Cardiac fibroblast (primary cell): ENCODE results near the gene DCAF10.
A peak's percentile ranks its signal among the peaks of the same experiment; 100 is the strongest.

ENCODE experiments used
- DNase-seq, 2 donors: peaks; one replicate each; pipeline versions ENCODE4 v3.0.0 to v3.0.0-alpha.2; 2010; ENCODE audit warnings: low read depth in 2 of 2
- H3K4me3 ChIP-seq, 2 donors: replicated peaks in 1 of 2; 1 replicate in 1 of 2; 2 replicates in 1 of 2; pipeline ENCODE4 v1.5.1; 2011; ENCODE audit warnings: low read depth in 2 of 2, low read length in 2 of 2, mild to moderate bottlenecking in 2 of 2, moderate library complexity in 1 of 2
- TF ChIP-seq, protein P1 (sequence below): IDR thresholded peaks from one replicate; pipeline ENCODE4 v1.5.1; 2011; ENCODE audit warnings: low read depth, mild to moderate bottlenecking, low read length, inconsistent platforms

Gene DCAF10

DNA sequence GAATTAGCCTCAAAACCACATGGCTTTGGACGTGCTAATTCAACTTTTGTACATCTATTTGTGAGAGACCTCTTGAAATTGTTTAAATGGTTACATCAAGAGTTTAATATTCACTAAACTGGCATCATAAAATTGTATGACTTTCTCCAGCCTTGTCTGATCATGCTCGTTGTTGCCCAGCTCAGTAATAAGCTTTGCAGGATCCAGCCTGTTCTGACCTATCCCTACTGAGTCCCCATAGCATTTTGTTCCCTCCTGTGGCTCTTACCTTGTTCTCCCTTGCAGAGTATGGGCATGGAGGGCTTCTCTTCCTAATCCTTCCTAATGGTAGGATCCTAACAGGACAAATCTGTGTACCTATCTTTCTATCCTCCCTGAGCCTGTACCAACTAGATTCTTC, 22.1 kb upstream of the DCAF10 start:
- TF ChIP-seq, protein P1, sequence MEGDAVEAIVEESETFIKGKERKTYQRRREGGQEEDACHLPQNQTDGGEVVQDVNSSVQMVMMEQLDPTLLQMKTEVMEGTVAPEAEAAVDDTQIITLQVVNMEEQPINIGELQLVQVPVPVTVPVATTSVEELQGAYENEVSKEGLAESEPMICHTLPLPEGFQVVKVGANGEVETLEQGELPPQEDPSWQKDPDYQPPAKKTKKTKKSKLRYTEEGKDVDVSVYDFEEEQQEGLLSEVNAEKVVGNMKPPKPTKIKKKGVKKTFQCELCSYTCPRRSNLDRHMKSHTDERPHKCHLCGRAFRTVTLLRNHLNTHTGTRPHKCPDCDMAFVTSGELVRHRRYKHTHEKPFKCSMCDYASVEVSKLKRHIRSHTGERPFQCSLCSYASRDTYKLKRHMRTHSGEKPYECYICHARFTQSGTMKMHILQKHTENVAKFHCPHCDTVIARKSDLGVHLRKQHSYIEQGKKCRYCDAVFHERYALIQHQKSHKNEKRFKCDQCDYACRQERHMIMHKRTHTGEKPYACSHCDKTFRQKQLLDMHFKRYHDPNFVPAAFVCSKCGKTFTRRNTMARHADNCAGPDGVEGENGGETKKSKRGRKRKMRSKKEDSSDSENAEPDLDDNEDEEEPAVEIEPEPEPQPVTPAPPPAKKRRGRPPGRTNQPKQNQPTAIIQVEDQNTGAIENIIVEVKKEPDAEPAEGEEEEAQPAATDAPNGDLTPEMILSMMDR, result no peak
- no peak overlapping the region for H3K4me3 ChIP-seq
- DNase-seq, result no peak

DNA sequence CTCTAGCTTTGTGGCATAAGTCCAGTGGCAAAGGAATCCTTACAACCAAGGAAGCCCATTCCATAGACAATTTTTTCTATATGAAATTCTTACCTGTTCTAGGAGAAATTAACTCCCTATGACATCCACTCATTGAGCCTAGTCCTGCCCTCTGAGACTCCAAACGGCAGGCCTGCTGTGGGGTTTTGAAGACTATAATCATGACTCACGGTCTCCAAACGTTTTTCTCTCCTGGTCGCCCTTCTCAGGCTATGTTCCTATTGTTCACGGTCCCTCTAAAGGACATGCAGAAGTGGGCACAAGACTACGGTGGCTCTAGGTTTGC, 16.3 kb upstream of the DCAF10 start:
- TF ChIP-seq, protein P1, result no peak
- DNase-seq, result peak in 1 of 2 donors; percentile 26
- H3K4me3 ChIP-seq, result peak overlapping the region; percentile 87 to 98

DNA sequence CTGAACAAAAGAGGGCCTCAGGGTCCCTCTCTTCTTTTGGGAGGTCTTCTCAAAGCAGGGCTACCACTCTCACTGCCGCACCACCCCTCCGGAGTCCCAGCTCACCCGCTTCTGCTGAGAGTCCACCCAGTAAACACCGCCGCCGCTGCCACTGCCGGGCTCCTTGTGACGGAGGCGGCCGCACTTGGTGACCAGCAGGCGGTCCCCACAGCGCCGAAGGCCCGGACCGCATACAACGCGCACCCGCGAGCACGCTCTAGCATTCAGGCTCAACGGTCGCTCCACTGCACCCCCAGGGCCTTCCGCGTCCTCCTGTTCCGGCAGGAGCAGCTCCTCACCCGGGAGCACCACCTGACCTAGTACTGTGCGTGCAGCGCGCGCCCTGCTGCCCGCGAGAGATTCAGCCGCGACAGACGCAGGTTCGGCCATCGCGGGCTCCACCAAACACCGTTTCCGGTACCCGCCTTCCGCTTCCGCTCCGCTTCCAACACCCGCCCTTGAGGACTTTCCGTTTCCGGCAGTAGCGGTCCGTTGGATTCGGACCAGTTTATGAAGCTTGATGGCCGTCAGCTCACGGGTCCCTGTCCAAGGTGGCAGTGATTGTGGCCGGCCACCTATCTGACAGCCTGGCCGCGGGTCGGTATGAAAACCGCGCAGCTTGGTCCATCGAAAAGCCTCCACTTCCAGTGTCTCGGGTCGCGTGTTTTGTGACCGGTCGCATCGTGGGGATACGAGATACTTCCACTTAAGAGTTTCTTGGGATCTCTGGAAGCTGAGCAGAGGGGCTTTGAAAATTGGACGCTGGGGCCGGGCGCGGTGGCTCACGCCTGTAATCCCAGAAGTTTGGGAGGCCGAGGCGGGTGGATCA, 15.7 kb upstream of the DCAF10 start, which contains the start of gene EXOSC3:
Gene EXOSC3 (minus strand): TSS at position 449 of the 868 bp plus-strand sequence. CDS start 20 bp downstream, at position 429.
- TF ChIP-seq, protein P1, result no peak
- peak within 1 kb of the TSS; percentile 87 to 98 for H3K4me3 ChIP-seq
- DNase-seq, result peak; percentile 89 to 92

DNA sequence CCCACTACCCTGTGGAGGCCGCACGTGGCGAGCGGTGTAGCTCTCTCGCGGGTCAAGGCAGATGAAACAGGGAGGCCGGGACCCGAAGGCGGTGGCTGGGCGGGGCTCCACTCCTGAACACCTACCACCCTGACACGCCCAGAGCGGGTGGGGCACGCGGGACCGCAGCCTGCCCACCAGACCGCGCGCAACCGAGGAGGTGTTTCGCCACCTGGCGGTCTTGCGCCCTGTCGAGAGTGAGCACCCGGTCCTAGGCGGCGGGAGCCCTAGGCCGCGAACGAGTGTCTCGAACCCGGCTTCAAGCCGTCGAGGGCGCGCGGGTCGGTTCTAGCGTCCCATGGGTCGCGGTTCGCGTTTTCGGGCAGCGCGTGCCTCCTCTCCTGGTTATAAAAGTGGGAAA, 13.5 kb upstream of the DCAF10 start:
- DNase-seq, result no peak
- TF ChIP-seq, protein P1, result no peak
- H3K4me3 ChIP-seq, result no peak overlapping the region

DNA sequence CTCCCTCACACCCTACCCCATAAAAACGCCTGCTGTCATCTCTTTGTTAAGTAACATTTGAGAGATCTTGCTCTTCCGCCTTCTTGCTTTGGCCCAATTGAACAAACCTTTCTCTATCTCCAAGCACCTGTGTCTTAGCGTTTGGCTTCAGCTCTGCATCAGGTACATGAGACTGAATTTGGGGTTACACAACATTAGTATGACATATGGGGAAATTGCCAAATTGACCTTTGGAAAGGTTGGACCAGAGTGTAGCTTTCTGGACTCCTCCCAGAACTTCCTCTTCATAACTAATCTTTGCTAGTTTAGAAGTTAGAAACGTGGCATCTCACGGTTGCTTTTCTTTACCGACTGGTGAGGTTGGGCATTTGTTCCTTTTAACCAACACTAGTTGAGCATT, 12.3 kb upstream of the DCAF10 start:
- no peak overlapping the region for H3K4me3 ChIP-seq
- no peak for DNase-seq
- TF ChIP-seq, protein P1, result no peak

DNA sequence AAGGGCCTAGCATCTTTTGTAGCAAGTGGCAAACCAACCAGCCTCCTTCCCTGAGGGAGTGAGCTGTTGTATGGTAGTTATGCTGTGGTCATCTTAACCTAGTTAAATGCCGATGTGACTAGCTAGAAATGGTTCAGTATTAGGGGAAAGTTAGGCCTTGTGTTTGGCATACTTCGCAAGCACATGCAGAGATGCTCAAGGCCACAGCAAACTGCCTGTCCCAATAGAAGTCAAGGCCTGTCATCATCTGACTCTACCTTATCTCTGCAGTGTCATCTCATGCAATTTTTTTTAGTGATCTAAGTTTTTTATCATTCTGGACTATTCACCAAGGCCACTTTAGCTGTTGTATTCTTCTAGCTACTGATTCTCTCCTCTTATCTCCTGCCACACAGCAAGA, 10.5 kb upstream of the DCAF10 start:
- H3K4me3 ChIP-seq, result no peak overlapping the region
- TF ChIP-seq, protein P1, result no peak
- DNase-seq, result no peak
